HL-60 (cell line): ENCODE measurements around the gene AZIN2.

ENCODE experiments used
- DNase-seq, 2 experiments: peaks; one replicate each; pipeline ENCODE4 v3.0.0-alpha.2; 2010 to 2020; ENCODE audit warnings: low read depth in 1 of 2, low spot score in 1 of 2
- H3K27ac ChIP-seq: fragments of 250-450 bp; sonication (Bioruptor Pico); replicated peaks from 2 replicates; pipeline ENCODE4 v1.5.1; 2020; ENCODE audit warnings: mild to moderate bottlenecking, moderate library complexity
- H3K27me3 ChIP-seq: fragments of 250-450 bp; sonication (Bioruptor Pico); 2 replicates; pipeline ENCODE4 v1.5.1; 2021; ENCODE audit warnings: mild to moderate bottlenecking, moderate library complexity; ENCODE audit not compliant: insufficient read depth, poor library complexity, severe bottlenecking
- H3K4me3 ChIP-seq: replicated peaks from 2 replicates; pipeline ENCODE4 v1.5.1; 2011; ENCODE audit warnings: mild to moderate bottlenecking, control low read depth, low read length; ENCODE audit not compliant: insufficient read depth
- CTCF ChIP-seq: IDR thresholded peaks from one replicate; pipeline ENCODE4 v1.5.1; 2011; ENCODE audit warnings: low read length, control low read depth, inconsistent platforms; ENCODE audit not compliant: insufficient read depth
- GABPA ChIP-seq: IDR thresholded peaks from 2 replicates; pipeline ENCODE4 v1.6.1; 2012; ENCODE audit warnings: low read depth
- POLR2AphosphoS5 ChIP-seq: IDR thresholded peaks from 2 replicates; pipeline ENCODE4 v1.6.1; 2012; ENCODE audit warnings: low read depth
- REST ChIP-seq: IDR thresholded peaks from 2 replicates; pipeline ENCODE4 v1.6.1; 2012; ENCODE audit warnings: low read depth; ENCODE audit not compliant: insufficient replicate concordance
- SPI1 ChIP-seq: IDR thresholded peaks from 2 replicates; pipeline ENCODE4 v1.6.1; 2012; ENCODE audit warnings: low read depth, mild to moderate bottlenecking, borderline replicate concordance

The AZIN2 gene

DNA sequence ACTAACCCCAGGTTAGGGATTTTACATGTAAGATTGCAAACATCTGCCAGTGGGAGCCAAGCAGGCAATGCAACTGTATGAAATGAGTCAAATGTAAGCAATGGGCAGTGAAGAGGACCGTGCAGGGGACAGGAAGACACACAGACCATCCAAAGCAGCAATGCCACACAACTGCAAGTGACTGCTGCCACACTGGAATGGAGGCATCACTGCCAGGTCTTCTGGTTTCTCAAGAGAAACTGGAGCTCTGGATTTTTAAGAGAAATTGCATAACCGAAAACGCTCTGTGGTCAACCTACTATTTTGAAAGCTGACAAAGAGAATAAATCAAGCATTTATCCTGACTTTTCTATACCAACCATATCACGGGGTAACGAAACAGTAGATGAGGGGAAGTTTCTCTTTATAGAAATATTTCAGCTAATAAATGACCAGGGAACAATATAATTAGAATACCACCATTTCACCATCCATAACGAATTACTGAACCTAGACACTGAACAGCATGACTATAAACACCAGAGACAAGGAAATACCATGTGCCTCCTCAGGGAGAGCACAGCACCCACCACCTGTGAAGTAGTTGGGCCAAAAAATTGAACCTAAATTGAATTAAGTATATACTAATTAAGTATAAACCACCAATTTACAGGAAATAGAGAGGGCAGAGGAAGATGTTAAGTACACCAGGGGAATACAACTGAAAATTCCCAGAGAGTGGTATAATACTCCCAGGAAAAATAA, 48.7 kb upstream of the AZIN2 start:
- H3K4me3 ChIP-seq, result peak overlapping the region; percentile 28
- no peak for TF ChIP-seq GABPA
- TF ChIP-seq SPI1, result no peak
- TF ChIP-seq POLR2AphosphoS5, result no peak
- no peak for TF ChIP-seq REST
- TF ChIP-seq CTCF, result no peak
- H3K27ac ChIP-seq, result peak overlapping the region; percentile 70
- peak; percentile 79 to 84 for DNase-seq
- H3K27me3 ChIP-seq, result no peaks in the 10 kb centered on the region

DNA sequence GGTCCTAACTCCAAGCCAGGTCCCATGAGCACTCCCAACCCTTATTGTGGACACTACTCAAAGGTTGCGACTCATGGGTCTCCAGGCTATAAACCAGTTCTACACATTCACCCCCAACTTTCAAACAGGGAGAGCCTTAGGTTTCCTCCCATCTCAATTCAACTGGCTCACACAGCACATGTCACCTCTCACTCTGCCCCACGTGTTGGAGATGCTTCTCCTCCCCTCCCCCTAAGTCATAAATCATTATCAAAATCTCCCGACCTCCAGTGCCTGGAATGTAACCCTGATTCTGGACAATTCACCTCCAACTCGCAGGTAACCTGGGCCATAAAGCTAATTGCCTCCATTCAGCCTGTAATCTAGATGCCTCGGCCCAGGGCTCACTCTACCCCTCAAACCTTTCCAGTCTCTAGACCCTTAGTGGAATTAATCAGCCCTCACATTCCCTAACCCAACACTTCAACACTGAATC, 44.9 kb upstream of the AZIN2 start:
- H3K27ac ChIP-seq, result peak overlapping the region; percentile 92
- TF ChIP-seq GABPA (no peak), SPI1 (no peak), REST (no peak), CTCF (no peak), POLR2AphosphoS5 (no peak)
- H3K27me3 ChIP-seq, result no peaks in the 10 kb centered on the region
- H3K4me3 ChIP-seq, result peak overlapping the region; percentile 91
- DNase-seq, result no peak

GRCh38 chr1:33036526-33037503, 44.1 kb upstream of the AZIN2 start, which contains the start of gene AK2:
TSS of gene AK2 (minus strand) at chr1:33036883. CDS start at chr1:33036828, 55 bp downstream.
- H3K27ac ChIP-seq, result peak within 1 kb of the TSS; percentile 92
- TF ChIP-seq SPI1 (no peak), GABPA (peak; percentile 77), POLR2AphosphoS5 (peak; percentile 84)
- DNase-seq, result peak; percentile 99
- H3K4me3 ChIP-seq, result peak within 1 kb of the TSS; percentile 91
- H3K27me3 ChIP-seq, result no peaks in the 10 kb centered on the region

DNA sequence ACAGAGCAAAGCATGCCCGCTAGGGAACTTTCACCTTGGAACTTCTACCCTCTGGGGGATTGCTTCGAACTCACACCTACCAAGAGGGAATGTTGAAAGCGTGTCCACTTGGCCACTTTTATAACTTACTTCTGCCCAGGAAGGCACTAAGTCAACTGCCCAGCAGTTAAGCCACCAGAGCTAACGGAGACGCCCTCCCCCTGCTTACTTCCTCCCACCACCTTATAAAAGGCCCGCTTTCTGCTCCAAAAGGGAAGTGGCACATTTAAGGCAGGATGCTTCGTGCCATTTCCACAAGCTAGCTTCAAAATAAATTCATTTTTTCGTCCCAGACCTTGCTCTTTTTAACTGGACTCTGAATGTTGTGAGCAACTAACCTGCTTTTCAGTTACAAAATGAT, 41.1 kb upstream of the AZIN2 start:
- peak; percentile 97 for TF ChIP-seq SPI1
- peak; percentile 57 for TF ChIP-seq GABPA
- no peak for TF ChIP-seq CTCF
- Histone ChIP-seq H3K27ac (peak overlapping the region; percentile 32), H3K4me3 (no peak overlapping the region), H3K27me3 (no peaks in the 10 kb centered on the region)
- peak; percentile 82 to 85 for DNase-seq
